Skeletal muscle satellite cell (primary cell): ENCODE results near the gene NIPAL4.

Experiments used
- H3K27me3 ChIP-seq: 2 replicates; pipeline ENCODE4 v1.7.0; 2013; ENCODE audit warnings: low read length; ENCODE audit not compliant: control insufficient read depth, insufficient read depth
- H3K36me3 ChIP-seq: 2 replicates; pipeline ENCODE4 v1.7.0; 2013; ENCODE audit warnings: mild to moderate bottlenecking, control low read depth, low read length; ENCODE audit not compliant: insufficient read depth
- H3K4me1 ChIP-seq: 2 replicates; pipeline ENCODE4 v1.7.0; 2013; ENCODE audit warnings: low read length; ENCODE audit not compliant: control insufficient read depth, insufficient read depth
- H3K4me2 ChIP-seq: 2 replicates; pipeline ENCODE4 v1.7.0; 2013; ENCODE audit warnings: mild to moderate bottlenecking, low read length
- H3K4me3 ChIP-seq: 2 replicates; pipeline ENCODE4 v1.7.0; 2013; ENCODE audit warnings: low read length
- H3K9ac ChIP-seq: 2 replicates; pipeline ENCODE4 v1.7.0; 2013; ENCODE audit warnings: mild to moderate bottlenecking, low read depth, low read length, moderate library complexity
- H3K9me3 ChIP-seq: replicated peaks from 2 replicates; pipeline ENCODE4 v1.7.0; 2013; ENCODE audit warnings: mild to moderate bottlenecking, control low read depth, low read length

NIPAL4 gene

DNA sequence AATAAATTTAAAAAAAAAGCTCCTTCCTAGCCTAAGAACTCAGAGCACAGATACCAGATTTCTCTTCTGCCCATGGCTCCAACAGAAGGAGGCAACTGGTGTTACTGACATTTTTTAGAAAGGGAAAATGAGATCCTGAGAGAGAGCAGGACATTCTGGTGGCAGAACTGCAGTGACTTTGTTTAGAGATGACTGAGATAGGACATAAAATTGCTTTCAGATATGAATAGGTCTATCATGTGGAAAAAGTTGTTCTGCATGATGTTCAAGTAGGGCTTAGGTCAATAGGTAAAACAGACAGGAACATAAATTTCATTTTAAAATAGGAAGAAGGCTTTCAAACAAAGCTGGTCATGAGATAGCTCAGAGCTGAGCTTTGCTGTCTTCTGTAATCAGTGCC is 49.6 kb downstream of the NIPAL4 start:
- Histone ChIP-seq H3K4me3 (no peak overlapping the region), H3K4me1 (peaks cover 62% of the 10 kb centered on the region), H3K9me3 (no peaks in the 10 kb centered on the region), H3K9ac (no peak overlapping the region), H3K27me3 (no peaks in the 10 kb centered on the region), H3K36me3 (peaks cover 36% of the 10 kb centered on the region), H3K4me2 (no peak overlapping the region)

GRCh38 chr5:157510682-157511081 is 50.7 kb downstream of the NIPAL4 start:
- Histone ChIP-seq H3K4me1 (peaks cover 60% of the 10 kb centered on the region), H3K27me3 (no peaks in the 10 kb centered on the region), H3K36me3 (peaks cover 33% of the 10 kb centered on the region), H3K9me3 (no peaks in the 10 kb centered on the region), H3K9ac (peak overlapping the region; percentile 70), H3K4me3 (no peak overlapping the region), H3K4me2 (no peak overlapping the region)

GRCh38 chr5:157511651-157512644 is 51.9 kb downstream of the NIPAL4 start:
- H3K36me3 ChIP-seq: peaks cover 32% of the 10 kb centered on the region
- H3K9me3 ChIP-seq: no peaks in the 10 kb centered on the region
- H3K4me3 ChIP-seq: peak overlapping the region; percentile 35
- peak overlapping the region; percentile 70 for H3K9ac ChIP-seq
- H3K27me3 ChIP-seq: no peaks in the 10 kb centered on the region
- H3K4me1 ChIP-seq: peaks cover 60% of the 10 kb centered on the region
- peak overlapping the region; percentile 71 for H3K4me2 ChIP-seq

GRCh38 chr5:157513182-157513581 is 53.2 kb downstream of the NIPAL4 start:
- H3K27me3 ChIP-seq: no peaks in the 10 kb centered on the region
- peaks cover 59% of the 10 kb centered on the region for H3K4me1 ChIP-seq
- H3K4me2 ChIP-seq: no peak overlapping the region
- H3K36me3 ChIP-seq: peaks cover 39% of the 10 kb centered on the region
- no peaks in the 10 kb centered on the region for H3K9me3 ChIP-seq
- no peak overlapping the region for H3K9ac ChIP-seq
- no peak overlapping the region for H3K4me3 ChIP-seq

DNA sequence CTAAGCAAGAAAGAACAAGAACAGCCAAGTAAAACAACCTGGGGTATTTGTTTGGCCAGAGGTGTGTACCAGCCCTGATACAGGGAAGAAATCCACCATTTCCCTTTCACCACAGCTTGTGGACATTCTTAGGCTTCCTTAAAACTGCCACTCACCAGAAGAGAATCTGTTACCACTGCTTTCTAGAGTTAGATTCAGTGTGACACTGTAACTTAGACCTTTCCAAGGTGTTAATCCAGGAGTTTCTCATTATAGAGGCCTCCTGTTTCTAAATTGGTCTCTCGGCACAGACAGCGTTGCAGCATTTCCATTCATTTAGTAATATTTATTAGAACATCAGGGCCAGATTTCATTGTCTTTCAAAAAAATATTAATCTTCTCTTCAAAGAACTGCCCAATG is 55.0 kb downstream of the NIPAL4 start:
- Histone ChIP-seq H3K27me3 (no peaks in the 10 kb centered on the region), H3K9me3 (no peaks in the 10 kb centered on the region), H3K9ac (no peak overlapping the region), H3K4me1 (peaks cover 55% of the 10 kb centered on the region), H3K4me2 (no peak overlapping the region), H3K36me3 (peaks cover 38% of the 10 kb centered on the region), H3K4me3 (no peak overlapping the region)

GRCh38 chr5:157516006-157516405 is 56.0 kb downstream of the NIPAL4 start:
- H3K36me3 ChIP-seq: peaks cover 35% of the 10 kb centered on the region
- no peaks in the 10 kb centered on the region for H3K9me3 ChIP-seq
- peak overlapping the region; percentile 65 for H3K4me2 ChIP-seq
- peak overlapping the region; percentile 69 for H3K9ac ChIP-seq
- peak overlapping the region; percentile 20 for H3K4me3 ChIP-seq
- peaks cover 49% of the 10 kb centered on the region for H3K4me1 ChIP-seq
- no peaks in the 10 kb centered on the region for H3K27me3 ChIP-seq

GRCh38 chr5:157516626-157517325 is 56.8 kb downstream of the NIPAL4 start:
- Histone ChIP-seq H3K4me3 (peak overlapping the region; percentile 20), H3K4me1 (peaks cover 50% of the 10 kb centered on the region), H3K4me2 (peak overlapping the region; percentile 65), H3K9me3 (no peaks in the 10 kb centered on the region), H3K36me3 (peaks cover 35% of the 10 kb centered on the region), H3K9ac (peak overlapping the region; percentile 69), H3K27me3 (no peaks in the 10 kb centered on the region)

DNA sequence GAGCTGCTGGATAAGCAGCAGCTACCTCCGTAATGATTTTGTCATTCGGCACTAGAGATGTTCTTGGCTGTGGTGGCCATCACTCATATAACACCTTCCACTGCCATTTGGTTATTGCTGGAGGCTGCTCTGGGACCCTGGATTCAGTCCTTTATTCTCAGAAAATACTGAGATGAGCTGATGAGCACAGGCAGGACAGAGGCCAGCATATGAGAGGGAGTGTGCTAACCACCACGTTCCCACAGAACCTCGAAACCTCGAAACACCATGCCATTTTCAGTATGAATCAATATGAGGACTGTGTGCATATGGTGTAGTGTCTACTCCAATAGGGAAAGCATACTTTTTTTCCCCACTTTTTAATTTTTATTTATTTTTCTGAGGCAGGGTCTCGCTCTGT is 59.0 kb downstream of the NIPAL4 start:
- no peak overlapping the region for H3K4me3 ChIP-seq
- no peak overlapping the region for H3K9ac ChIP-seq
- peaks cover 40% of the 10 kb centered on the region for H3K4me1 ChIP-seq
- no peaks in the 10 kb centered on the region for H3K27me3 ChIP-seq
- no peaks in the 10 kb centered on the region for H3K9me3 ChIP-seq
- H3K4me2 ChIP-seq: no peak overlapping the region
- H3K36me3 ChIP-seq: peaks cover 29% of the 10 kb centered on the region

DNA sequence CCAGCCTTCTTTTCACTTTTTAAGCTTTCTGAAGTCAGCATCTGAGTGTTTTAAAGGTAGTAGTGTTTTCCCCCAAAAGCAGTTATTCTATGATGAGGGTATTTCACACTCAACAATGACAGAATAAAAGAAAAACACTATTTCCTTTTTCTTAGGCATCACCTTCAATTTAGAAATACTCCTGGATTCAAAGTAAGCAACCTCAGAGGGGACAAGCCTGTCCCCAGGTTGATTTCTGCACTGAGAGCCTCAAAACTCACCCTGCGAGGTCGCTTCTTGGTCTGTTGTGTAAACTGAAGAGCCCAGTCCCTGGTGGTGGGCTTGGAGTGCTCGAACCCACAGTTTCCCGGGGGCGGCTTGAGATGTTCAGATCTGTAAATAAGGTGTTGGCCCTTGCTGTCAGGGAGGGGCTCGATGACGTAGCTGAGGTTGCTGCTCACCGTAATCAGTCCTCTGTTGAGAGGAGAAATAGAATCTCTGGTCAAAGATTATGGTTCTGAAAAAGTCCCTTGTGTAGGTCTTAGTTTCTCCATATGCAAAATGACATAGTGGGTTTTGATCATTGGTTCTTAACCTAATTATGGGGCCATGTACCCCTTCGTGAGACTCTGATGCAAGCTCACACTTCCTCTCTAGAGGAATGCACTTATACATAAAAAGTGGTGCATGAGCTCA is 59.7 kb downstream of the NIPAL4 start:
- H3K36me3 ChIP-seq: peaks cover 28% of the 10 kb centered on the region
- no peaks in the 10 kb centered on the region for H3K9me3 ChIP-seq
- H3K4me1 ChIP-seq: peaks cover 46% of the 10 kb centered on the region
- H3K4me2 ChIP-seq: no peak overlapping the region
- H3K27me3 ChIP-seq: no peaks in the 10 kb centered on the region
- H3K4me3 ChIP-seq: no peak overlapping the region
- no peak overlapping the region for H3K9ac ChIP-seq

DNA sequence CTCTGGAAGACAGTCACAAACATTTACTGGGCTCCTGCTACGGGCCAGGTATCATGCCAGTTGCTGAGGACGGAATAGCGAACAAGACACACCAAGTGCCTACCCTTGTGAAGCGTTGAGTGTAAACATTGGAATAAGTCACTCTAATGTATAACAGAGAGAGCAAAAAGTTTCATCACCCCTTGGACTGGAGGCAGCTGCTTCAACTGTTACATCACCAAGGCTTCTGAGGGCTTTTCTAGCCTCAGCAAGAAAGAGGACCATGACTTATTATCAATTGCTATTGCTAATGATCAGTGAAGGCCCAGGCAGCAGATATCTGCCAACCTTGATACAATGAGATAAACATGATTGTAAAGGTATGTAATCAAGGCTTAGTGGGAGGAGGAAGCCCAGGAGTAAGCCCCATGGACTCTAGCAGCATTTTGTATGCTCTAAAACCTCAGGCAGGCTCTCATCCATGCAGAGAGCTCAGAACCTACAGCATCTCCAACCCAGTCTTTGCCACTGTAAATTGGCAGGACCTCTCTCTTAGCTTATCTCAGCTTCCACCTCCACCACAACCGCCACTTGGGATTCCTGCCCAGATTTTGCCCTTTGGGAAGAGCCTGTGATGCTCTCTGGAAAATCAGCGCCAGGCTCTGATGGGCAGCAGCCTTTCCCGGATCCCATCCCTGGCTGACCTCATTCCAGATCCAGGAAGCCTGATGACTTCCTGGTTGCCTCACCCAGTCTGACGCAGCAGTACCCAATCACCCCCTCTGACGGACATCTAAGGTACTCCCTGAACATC is 61.1 kb downstream of the NIPAL4 start:
- peaks cover 27% of the 10 kb centered on the region for H3K36me3 ChIP-seq
- H3K9ac ChIP-seq: no peak overlapping the region
- no peaks in the 10 kb centered on the region for H3K27me3 ChIP-seq

DNA sequence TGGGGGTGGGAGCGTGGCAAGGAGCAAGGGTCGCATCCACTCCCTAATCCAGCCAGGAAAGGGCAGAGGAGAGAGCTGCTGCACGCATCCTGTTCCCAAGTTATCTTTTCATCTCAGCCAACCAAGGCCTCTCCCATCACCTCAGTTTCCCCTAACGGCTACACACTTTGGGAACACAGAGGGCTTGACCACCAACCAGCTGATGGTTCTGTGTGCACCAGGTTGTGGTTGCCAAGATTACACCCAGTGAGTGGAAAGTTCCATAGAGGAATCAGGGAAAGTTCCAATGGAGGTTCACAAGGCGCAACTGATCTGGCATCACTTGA is 61.7 kb downstream of the NIPAL4 start:
- no peak overlapping the region for H3K4me2 ChIP-seq
- H3K36me3 ChIP-seq: peaks cover 27% of the 10 kb centered on the region
- no peaks in the 10 kb centered on the region for H3K27me3 ChIP-seq
- no peaks in the 10 kb centered on the region for H3K9me3 ChIP-seq
- H3K4me1 ChIP-seq: peaks cover 32% of the 10 kb centered on the region
- no peak overlapping the region for H3K4me3 ChIP-seq
- no peak overlapping the region for H3K9ac ChIP-seq

More for the DNA sequence above, 61.1 kb downstream of the NIPAL4 start:
- Histone ChIP-seq H3K4me1 (peaks cover 38% of the 10 kb centered on the region), H3K4me3 (no peak overlapping the region), H3K9me3 (no peaks in the 10 kb centered on the region), H3K4me2 (no peak overlapping the region)
